HepG2 (cell line): ENCODE results near the gene UBQLN1. TPM values are rescaled to one million over a fixed set of nuclear protein-coding genes. Genes with fewer than 3 reads are reported as not detected.
A peak's percentile ranks its signal among the peaks of the same experiment; 100 is the strongest.

Source experiments
- AKNA ChIP-seq: sonication (generic); formaldehyde crosslinking; IDR thresholded peaks from 2 replicates; pipeline ENCODE4 v1.4.0; 2020; ENCODE audit warnings: missing genetic modification reagents, borderline replicate concordance
- ASH2L ChIP-seq: fragments of 300-600, 200-600 bp; sonication (generic); IDR thresholded peaks from 2 replicates; pipeline ENCODE4 v1.7.0; 2017; ENCODE audit warnings: low read depth, mild to moderate bottlenecking, moderate library complexity, mixed read lengths, low read length; ENCODE audit not compliant: insufficient read length
- BRF2 ChIP-seq: sonication (generic); formaldehyde crosslinking; IDR thresholded peaks from 2 replicates; pipeline ENCODE4 v1.8.1; 2022; ENCODE audit warnings: mild to moderate bottlenecking, missing genetic modification reagents
- HMGA1 ChIP-seq: sonication (generic); formaldehyde crosslinking; conservative IDR thresholded peaks from 2 replicates; pipeline ENCODE4 v1.4.0; 2020; ENCODE audit warnings: missing genetic modification reagents
- HNRNPLL ChIP-seq: fragments of 200-400 bp; formaldehyde crosslinking; IDR thresholded peaks from 2 replicates; pipeline ENCODE4 v1.6.1; 2017; ENCODE audit warnings: mild to moderate bottlenecking, low read depth, low read length; ENCODE audit not compliant: poor library complexity, severe bottlenecking
- HOXA9 ChIP-seq: sonication (generic); formaldehyde crosslinking; IDR thresholded peaks from 2 replicates; pipeline ENCODE4 v1.8.1; 2022; ENCODE audit warnings: missing genetic modification reagents, mild to moderate bottlenecking, moderate library complexity, borderline replicate concordance
- MEIS1 ChIP-seq: sonication (generic); formaldehyde crosslinking; IDR thresholded peaks from 2 replicates; pipeline ENCODE4 v1.9.0; 2021; ENCODE audit warnings: mild to moderate bottlenecking, missing genetic modification reagents, moderate library complexity, borderline replicate concordance
- NFIB ChIP-seq: sonication (generic); formaldehyde crosslinking; IDR thresholded peaks from 2 replicates; pipeline ENCODE4 v1.9.0; 2021; ENCODE audit warnings: missing genetic modification reagents, mild to moderate bottlenecking, borderline replicate concordance
- NR3C1 ChIP-seq: sonication (generic); formaldehyde crosslinking; IDR thresholded peaks from 2 replicates; pipeline ENCODE4 v1.4.0; 2020; ENCODE audit warnings: missing genetic modification reagents
- SIN3B ChIP-seq: fragments of 150-350 bp; IDR thresholded peaks from 2 replicates; pipeline ENCODE4 v1.6.1; 2014; ENCODE audit warnings: low read length
- SRY ChIP-seq: sonication (generic); formaldehyde crosslinking; IDR thresholded peaks from 2 replicates; pipeline ENCODE4 v1.8.0; 2022; ENCODE audit warnings: mild to moderate bottlenecking, missing genetic modification reagents
- TRIM24 ChIP-seq: sonication (generic); formaldehyde crosslinking; IDR thresholded peaks from 2 replicates; pipeline ENCODE4 v1.8.0; 2022; ENCODE audit warnings: mild to moderate bottlenecking, missing genetic modification reagents
- ZMAT3 ChIP-seq: sonication (generic); formaldehyde crosslinking; conservative IDR thresholded peaks from 2 replicates; pipeline ENCODE4 v1.7.0; 2021; ENCODE audit warnings: missing genetic modification reagents
- ZNF17 ChIP-seq: sonication (generic); formaldehyde crosslinking; IDR thresholded peaks from 2 replicates; pipeline ENCODE4 v1.5.0; 2020; ENCODE audit warnings: mild to moderate bottlenecking, missing genetic modification reagents
- ZNF512B ChIP-seq: sonication (generic); formaldehyde crosslinking; IDR thresholded peaks from 2 replicates; pipeline ENCODE4 v1.5.1; 2020; ENCODE audit warnings: missing genetic modification reagents, mild to moderate bottlenecking, borderline replicate concordance
- ZNF749 ChIP-seq: sonication (generic); formaldehyde crosslinking; IDR thresholded peaks from 2 replicates; pipeline ENCODE4 v1.8.0; 2022; ENCODE audit warnings: mild to moderate bottlenecking, missing genetic modification reagents, moderate library complexity, borderline replicate concordance
- ZNF816 ChIP-seq: sonication (generic); formaldehyde crosslinking; IDR thresholded peaks from 2 replicates; pipeline ENCODE4 v1.8.0; 2022; ENCODE audit warnings: missing genetic modification reagents, mild to moderate bottlenecking, borderline replicate concordance
- ZNF878 ChIP-seq: sonication (generic); formaldehyde crosslinking; IDR thresholded peaks from 2 replicates; pipeline ENCODE4 v1.8.1; 2023; ENCODE audit warnings: mild to moderate bottlenecking, missing genetic modification reagents, moderate library complexity
- ZXDC ChIP-seq: sonication (generic); formaldehyde crosslinking; IDR thresholded peaks from 2 replicates; pipeline ENCODE4 v1.5.0; 2020; ENCODE audit warnings: mild to moderate bottlenecking, missing genetic modification reagents
- polyA plus RNA-seq, 8 experiments: library from polyadenylated mRNA; depleted of rRNA in 3 of 8; stranded (reverse) in 7 of 8; unstranded in 1 of 8; fragments of >200 nt; fragmentation: Illumina TruSeq in 4 of 8; extraction: Trizol in 4 of 8; gene quantifications; 2 replicates each; pipeline versions ENCODE4 v1.2.1 to v1.2.3, GENCODE V29; 2011 to 2016; ENCODE audit warnings: low read depth in 4 of 8, missing spikeins in 1 of 8, mixed read lengths in 1 of 8; ENCODE audit not compliant: insufficient read depth in 1 of 8
- total RNA-seq, 5 experiments: library from RNA; depleted of rRNA; stranded (reverse); fragments of >200 nt; fragmentation: Illumina TruSeq; extraction: Trizol; gene quantifications; 2 replicates each; pipeline ENCODE4 v1.2.3, GENCODE V29; 2016; ENCODE audit warnings: low read depth in 1 of 5

Gene UBQLN1
- total and polyA plus RNA-seq, 2 of the 13 experiments (the other 11 are each of a cell fraction or from before 2014, with no cell fraction given), result 78.1 to 83.8 TPM

- TF ChIP-seq ZNF17 (CRISPR knock-in tag), result no peak
- no peak for TF ChIP-seq NR3C1 (CRISPR knock-in tag)
- TF ChIP-seq HMGA1, result no peak
- no peak for TF ChIP-seq ZNF512B (CRISPR knock-in tag)
- TF ChIP-seq ZNF816 (CRISPR knock-in tag), result 0 out of 2 replicates have a peak, but pooled peaks have one; percentile 14
- TF ChIP-seq ASH2L, result no peak
- no peak for TF ChIP-seq TRIM24 (CRISPR knock-in tag)
- TF ChIP-seq ZMAT3, result 0 out of 2 replicates have a peak, but pooled peaks have one; percentile 17
- no peak for TF ChIP-seq ZNF878 (CRISPR knock-in tag)
- peak; percentile 16; the same call in 1 of the 2 replicates for TF ChIP-seq NFIB
- TF ChIP-seq AKNA (CRISPR knock-in tag), result no peak
- no peak for TF ChIP-seq ZNF749 (CRISPR knock-in tag)
- no peak for TF ChIP-seq SIN3B
- TF ChIP-seq HOXA9 (CRISPR knock-in tag), result peak; percentile 78; the same call in 1 of the 2 replicates
- no peak; the same call in 1 of the 2 replicates for TF ChIP-seq BRF2
- no peak for TF ChIP-seq SRY (CRISPR knock-in tag)
- TF ChIP-seq HNRNPLL, result peak; percentile 12
- no peak for TF ChIP-seq ZXDC (CRISPR knock-in tag)
- no peak for TF ChIP-seq MEIS1 (CRISPR knock-in tag)
Observed at GRCh38 chr9:83707518-83707767, 315 bp downstream of the UBQLN1 start (continued).
